Neural progenitor cell (in vitro differentiated cells): ENCODE measurements around the gene CFAP74.

Source experiments
- CTCF ChIP-seq: fragments of 200-600 bp; sonication (generic); IDR thresholded peaks from 2 replicates; pipeline ENCODE4 v1.5.1; 2017; ENCODE audit warnings: antibody characterized with exemption, mild to moderate bottlenecking
- EZH2 ChIP-seq: fragments of 200-600 bp; sonication (generic); IDR thresholded peaks from 2 replicates; pipeline ENCODE4 v1.6.1; 2017; ENCODE audit warnings: antibody characterized with exemption, mild to moderate bottlenecking, moderate library complexity

- TF ChIP-seq EZH2: no peak
- peak; percentile 95 for TF ChIP-seq CTCF
Observed at GRCh38 chr1:1959840-1960479, 43.6 kb downstream of the CFAP74 start.
